Measurements from ENCODE around the gene NDST4.
"Not testable (repeated sequence)": the region's sequence is repeated elsewhere in the genome, so short reads cannot be mapped to it uniquely, and the experiment has no call there.

NDST4 gene

GRCh38 chr4:115054836-115055235, 58.6 kb downstream of the NDST4 start:
- no peak for DNase-seq (ENCODE audit: low read depth, low spot score)

GRCh38 chr4:115053313-115053712, 60.1 kb downstream of the NDST4 start:
- no peak for DNase-seq (ENCODE audit: low read depth, low spot score)

- no peak for DNase-seq (ENCODE audit: low read depth, low spot score)
Measured at GRCh38 chr4:115042496-115042895, 70.9 kb downstream of the NDST4 start.

- no peak for DNase-seq (ENCODE audit: low read depth, low spot score)
Measured at GRCh38 chr4:115030281-115030680, 83.1 kb downstream of the NDST4 start.

GRCh38 chr4:115028682-115029410, 84.6 kb downstream of the NDST4 start:
- no peak for DNase-seq (ENCODE audit: low read depth, low spot score)

- no peak for DNase-seq (ENCODE audit: low read depth, low spot score)
Measured at GRCh38 chr4:114999880-115000279, 113.5 kb downstream of the NDST4 start.

- peak; percentile 59 for DNase-seq (ENCODE audit: low read depth, low spot score)
Measured at GRCh38 chr4:114998316-114998715, 115.1 kb downstream of the NDST4 start.

GRCh38 chr4:114997576-114998247, 115.7 kb downstream of the NDST4 start:
- peak; percentile 40 for DNase-seq (ENCODE audit: low read depth, low spot score)

- no peak for DNase-seq (ENCODE audit: low read depth, low spot score)
Measured at GRCh38 chr4:114986133-114986532, 127.3 kb downstream of the NDST4 start.

- no peak for DNase-seq (ENCODE audit: low read depth, low spot score)
Measured at GRCh38 chr4:114980932-114981708, 132.3 kb downstream of the NDST4 start.

- DNase-seq (ENCODE audit: low read depth, low spot score): not testable (repeated sequence)
Measured at GRCh38 chr4:114980399-114980798, 133.0 kb downstream of the NDST4 start.

- no peak for DNase-seq (ENCODE audit: low read depth, low spot score)
Measured at GRCh38 chr4:114976901-114977300, 136.5 kb downstream of the NDST4 start.

- no peak for DNase-seq (ENCODE audit: low read depth, low spot score)
Measured at GRCh38 chr4:114964026-114964425, 149.4 kb downstream of the NDST4 start.

GRCh38 chr4:114945616-114946015, 167.8 kb downstream of the NDST4 start:
- DNase-seq (ENCODE audit: low read depth, low spot score): no peak

GRCh38 chr4:114941503-114941902, 171.9 kb downstream of the NDST4 start:
- no peak for DNase-seq (ENCODE audit: low read depth, low spot score)

- DNase-seq (ENCODE audit: low read depth, low spot score): no peak
Measured at GRCh38 chr4:114927881-114928280, 185.5 kb downstream of the NDST4 start.

GRCh38 chr4:114926583-114926982, 186.8 kb downstream of the NDST4 start:
- no peak for DNase-seq (ENCODE audit: low read depth, low spot score)

- no peak for DNase-seq (ENCODE audit: low read depth, low spot score)
Measured at GRCh38 chr4:114924311-114924710, 189.1 kb downstream of the NDST4 start.

GRCh38 chr4:114922592-114922933, 190.9 kb downstream of the NDST4 start:
- DNase-seq (ENCODE audit: low read depth, low spot score): no peak

- no peak for DNase-seq (ENCODE audit: low read depth, low spot score)
Measured at GRCh38 chr4:114921790-114922591, 191.4 kb downstream of the NDST4 start.

GRCh38 chr4:114921191-114921590, 192.2 kb downstream of the NDST4 start:
- no peak for DNase-seq (ENCODE audit: low read depth, low spot score)

GRCh38 chr4:114911111-114911510, 202.3 kb downstream of the NDST4 start:
- peak; percentile 87 for DNase-seq (ENCODE audit: low read depth, low spot score)
